CD4-positive, alpha-beta T cell treated with Interleukin-15 for 1 hour (primary cell): ENCODE data around the gene CEACAM19.
A peak's percentile ranks its signal among the peaks of the same experiment; 100 is the strongest.
"Not testable (repeated sequence)": the region's sequence is repeated elsewhere in the genome, so short reads cannot be mapped to it uniquely, and the experiment has no call there.

Experiments used
- DNase-seq: peaks from one replicate; pipeline ENCODE4 v3.0.0-alpha.2; 2020

The CEACAM19 gene, protein sequence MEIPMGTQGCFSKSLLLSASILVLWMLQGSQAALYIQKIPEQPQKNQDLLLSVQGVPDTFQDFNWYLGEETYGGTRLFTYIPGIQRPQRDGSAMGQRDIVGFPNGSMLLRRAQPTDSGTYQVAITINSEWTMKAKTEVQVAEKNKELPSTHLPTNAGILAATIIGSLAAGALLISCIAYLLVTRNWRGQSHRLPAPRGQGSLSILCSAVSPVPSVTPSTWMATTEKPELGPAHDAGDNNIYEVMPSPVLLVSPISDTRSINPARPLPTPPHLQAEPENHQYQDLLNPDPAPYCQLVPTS

DNA sequence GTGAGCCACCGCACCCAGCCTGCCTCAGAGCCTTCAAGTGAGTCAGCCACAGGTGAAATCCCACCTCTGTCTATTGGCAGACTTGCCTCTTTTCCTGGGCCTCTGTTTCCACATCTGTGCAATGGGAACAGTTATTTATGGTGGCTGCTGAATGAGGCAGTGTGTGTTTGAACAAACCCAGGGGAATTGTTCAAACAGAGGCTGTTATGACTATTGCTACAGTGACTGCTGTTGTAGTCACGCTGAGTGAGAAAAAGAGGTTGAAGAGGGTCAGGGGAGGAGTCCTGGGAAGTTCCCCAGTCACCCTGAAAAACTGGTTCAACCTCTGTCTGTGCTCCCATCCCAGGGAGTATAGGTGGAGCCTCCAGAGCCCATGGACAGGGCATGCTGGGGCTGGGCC, at the start of gene CEACAM19:
Gene CEACAM19, plus strand, starts transcription at position 83 of the 400 bp plus-strand sequence. CDS start 450 bp downstream, outside the sequence.
- DNase-seq = no peak

GRCh38 chr19:44623080-44623479, 48.2 kb upstream of the CEACAM19 start:
- DNase-seq = peak; percentile 40

DNA sequence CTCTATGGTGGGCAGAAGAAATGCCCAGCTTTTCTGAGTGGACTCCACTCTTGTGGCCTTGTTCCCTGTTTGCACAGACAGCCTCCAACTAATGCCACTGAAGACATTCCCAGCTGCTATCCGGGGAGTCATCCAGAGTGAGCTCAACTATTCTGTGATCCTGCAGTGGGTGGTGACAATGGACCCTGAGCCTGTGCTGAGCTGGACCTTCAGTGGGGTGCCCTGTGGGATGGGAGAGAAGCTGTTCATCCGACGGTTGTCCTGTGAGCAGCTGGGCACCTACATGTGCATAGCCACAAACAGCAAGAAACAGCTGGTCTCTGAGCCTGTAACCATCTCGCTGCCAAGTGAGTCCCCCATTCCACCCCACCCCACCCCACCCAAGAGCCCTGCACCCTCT, 47.7 kb upstream of the CEACAM19 start:
- no peak for DNase-seq

- no peak for DNase-seq
These were observed 46.4 kb upstream of the CEACAM19 start for GRCh38 chr19:44624840-44625354.

DNA sequence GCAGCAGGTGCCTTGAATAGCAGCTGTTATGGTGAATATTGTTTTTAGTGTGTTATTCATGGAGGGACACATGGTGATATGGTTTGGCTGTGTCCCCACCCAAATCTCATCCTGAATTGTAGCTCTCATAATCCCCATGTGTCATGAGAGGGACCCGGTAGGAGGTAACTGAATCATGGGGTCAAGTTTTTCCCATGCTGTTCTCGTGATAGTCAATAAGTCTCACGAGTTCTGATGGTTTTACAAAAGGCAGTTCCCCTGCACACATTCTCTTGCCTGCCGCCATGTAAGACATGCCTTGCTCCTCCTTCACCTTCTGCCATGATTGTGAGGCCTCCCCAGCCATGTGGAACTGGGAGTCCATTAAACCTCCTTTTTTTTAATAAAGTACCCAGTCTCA, 45.6 kb upstream of the CEACAM19 start:
- DNase-seq = not testable (repeated sequence)

DNA sequence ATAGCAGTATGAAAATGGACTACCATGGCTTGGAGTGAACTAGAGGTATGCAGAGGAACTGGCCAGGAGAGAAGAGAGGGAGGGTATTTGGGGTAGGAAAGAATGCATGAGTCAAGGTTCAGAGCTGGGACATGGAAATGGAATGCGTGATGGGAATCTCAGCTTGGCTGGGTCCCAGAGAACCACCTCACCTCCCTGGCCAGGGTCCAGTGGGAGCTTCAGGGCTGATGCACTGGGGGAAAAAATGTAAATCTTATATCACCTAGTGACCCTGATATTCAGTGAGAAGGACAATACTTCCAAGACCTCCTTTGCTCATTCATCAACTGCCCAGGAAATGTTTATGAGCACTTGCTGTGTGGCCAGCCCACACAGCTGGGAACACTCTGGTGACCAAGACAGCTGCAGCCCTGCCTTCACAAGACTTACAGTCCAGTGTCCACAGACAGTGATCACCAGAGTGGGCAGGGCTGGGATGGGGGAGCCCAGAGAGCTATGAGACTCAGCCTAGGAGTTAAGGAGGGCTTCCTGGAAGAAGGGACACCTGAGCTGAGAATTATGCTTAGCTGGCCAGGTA, 45.1 kb upstream of the CEACAM19 start:
- DNase-seq = no peak

DNA sequence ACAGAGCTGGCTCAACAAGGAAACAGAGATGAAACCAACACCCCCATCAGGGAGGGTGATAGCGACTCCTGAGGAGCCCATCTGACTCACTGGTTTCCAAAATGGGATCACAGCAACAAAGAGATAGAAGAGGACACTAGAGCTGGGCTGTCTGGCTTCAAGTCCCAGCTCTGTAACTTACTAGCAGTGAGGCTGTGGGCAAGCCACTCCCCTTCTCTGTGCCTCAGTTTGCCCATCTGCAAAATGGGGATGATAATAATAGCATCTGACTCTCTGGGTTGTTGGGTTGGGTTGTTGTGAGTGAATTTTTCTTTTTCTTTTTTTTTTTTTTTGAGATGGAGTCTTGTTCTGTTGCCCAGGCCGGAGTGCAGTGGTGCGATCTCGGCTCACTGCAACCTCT, 43.7 kb upstream of the CEACAM19 start:
- DNase-seq = no peak

DNA sequence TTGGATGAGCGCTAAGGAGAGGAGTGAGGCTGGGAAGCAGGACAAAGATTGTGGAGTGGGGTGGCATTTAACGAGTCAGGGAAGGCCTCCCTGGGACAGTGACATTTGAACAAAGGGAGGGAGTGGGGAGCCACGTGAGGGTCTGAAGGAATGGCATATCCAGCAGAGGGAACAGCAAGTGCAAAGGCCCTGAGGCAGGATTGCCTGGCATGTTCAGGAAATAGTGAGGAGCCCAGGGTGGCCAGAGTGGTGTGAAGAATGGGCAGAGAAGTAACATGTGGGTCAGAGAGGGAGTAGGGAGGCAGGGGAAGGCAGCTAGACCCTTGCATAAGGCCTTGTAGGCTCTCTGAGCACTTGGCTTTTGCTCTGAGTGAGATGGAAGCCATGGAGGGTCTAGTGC, 42.5 kb upstream of the CEACAM19 start:
- DNase-seq = no peak

DNA sequence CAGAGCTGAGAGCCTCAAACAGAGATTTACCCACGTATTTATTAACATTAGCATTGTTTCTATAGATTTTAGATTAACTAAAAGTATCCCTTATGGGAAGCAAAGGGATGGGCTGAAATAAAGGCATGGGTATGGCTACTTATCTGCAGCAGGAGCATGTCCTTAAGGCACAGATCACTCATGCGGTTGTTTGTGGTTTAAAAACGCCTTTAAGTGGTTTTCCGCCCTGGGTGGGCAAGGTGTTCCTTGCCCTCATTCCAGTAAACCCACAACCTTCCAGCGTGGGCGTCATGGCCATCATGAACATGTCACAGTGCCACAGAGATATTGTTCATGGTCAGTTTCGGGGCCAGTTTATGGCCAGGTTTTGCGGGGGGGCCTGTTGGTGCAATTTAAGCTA, 39.7 kb upstream of the CEACAM19 start:
- not testable (repeated sequence) for DNase-seq

GRCh38 chr19:44634058-44634457, 37.2 kb upstream of the CEACAM19 start:
- DNase-seq = not testable (repeated sequence)

- no peak for DNase-seq
These were observed 36.5 kb upstream of the CEACAM19 start for GRCh38 chr19:44634785-44635184.

DNA sequence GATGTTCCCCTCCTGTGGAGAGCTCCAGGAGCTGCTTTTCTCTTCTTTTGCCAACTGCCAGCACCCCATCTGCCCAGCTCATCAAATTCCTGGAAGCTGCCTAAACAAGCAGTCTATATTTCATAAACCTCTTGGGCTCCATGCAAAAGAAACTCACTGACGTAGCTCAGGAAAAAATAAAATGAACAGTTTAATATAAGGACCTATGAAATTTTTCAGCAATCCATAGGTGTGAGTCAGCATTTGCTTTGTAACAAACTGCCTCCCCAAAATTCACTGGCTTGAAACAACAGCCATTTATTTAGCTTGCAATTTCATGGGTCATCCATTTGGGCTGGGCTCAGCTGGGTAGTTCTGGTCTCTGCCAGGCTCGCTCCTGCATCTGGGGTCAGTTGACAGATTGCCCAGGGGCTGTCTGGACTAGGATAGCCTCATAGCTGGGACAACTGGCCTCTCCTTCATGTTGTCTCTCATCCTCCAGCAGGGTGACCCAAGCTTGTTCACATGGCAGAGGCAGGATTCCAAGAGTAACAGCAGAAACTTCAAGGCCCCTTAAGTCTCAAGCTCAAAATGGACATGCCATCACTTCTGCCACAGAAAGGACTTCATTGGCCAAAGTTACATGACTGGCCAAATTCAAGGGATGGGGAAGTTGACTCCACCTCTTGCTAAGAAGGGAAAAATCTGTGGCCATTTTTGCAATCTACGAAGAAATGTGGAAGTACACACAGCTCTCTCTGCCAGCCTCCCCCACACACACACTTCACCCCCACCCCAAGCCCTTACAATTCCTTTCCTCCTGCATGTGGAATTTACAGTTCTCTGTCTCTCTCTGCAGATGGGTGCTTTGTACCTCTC, 35.5 kb upstream of the CEACAM19 start:
- peak; percentile 29 for DNase-seq

- DNase-seq = no peak
These were observed 34.6 kb upstream of the CEACAM19 start for GRCh38 chr19:44636439-44637389.

GRCh38 chr19:44637390-44637764, 33.9 kb upstream of the CEACAM19 start:
- no peak for DNase-seq

DNA sequence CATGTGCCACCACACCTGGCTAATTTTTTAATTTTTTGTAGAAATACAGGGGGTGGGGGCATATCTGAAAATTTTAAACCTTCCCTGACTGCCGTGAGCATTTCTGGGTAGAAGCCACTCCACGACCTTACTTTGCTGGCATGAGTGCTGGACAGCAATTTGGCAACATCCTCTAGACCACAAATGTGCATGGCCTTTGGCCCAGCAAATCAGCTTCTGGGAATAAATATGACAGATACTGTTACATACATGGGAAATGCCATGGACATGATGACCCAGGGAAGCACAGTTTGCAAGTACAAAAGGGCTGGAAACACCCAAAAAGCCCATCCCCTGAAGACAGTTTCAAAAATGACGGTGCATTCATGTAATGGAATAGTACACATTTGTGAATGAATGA, 30.8 kb upstream of the CEACAM19 start:
- DNase-seq = no peak

GRCh38 chr19:44641501-44642265, 29.6 kb upstream of the CEACAM19 start:
- DNase-seq = no peak

- no peak for DNase-seq
These were observed 28.9 kb upstream of the CEACAM19 start for GRCh38 chr19:44642377-44642776.

DNA sequence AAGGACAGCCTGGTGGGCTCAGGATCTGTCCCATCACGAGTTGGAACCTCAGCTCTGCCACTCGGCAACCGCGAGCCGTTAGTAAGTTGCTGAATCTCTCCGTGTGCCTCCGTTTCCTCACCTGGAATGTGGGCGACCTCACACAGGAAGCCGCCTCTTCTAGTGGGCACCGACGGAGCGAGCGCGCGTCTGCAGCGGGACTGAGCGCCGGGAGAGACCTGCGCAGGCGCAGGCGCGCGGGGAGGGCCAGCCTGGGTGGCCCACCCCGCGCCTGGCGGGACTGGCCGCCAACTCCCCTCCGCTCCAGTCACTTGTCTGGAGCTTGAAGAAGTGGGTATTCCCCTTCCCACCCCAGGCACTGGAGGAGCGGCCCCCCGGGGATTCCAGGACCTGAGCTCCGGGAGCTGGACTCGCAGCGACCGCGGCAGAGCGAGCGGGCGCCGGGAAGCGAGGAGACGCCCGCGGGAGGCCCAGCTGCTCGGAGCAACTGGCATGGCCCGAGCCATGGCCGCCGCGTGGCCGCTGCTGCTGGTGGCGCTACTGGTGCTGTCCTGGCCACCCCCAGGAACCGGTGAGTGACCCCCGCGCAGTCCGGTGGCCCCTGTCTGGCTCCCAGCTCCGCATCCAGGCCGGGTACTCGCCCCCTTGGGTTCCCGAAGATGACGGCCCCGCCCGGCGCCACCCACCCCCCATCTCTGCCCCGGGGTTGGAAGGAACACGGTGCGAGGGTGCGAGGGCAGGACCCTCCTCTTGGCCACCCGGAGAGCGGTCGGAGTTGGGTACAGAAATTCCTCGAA, 27.5 kb upstream of the CEACAM19 start, which contains the start of gene PVR:
Gene PVR, plus strand, starts transcription at position 306 of the 797 bp plus-strand sequence. Its CDS starts 187 bp downstream, at position 493.
- peak; percentile 30 for DNase-seq

DNA sequence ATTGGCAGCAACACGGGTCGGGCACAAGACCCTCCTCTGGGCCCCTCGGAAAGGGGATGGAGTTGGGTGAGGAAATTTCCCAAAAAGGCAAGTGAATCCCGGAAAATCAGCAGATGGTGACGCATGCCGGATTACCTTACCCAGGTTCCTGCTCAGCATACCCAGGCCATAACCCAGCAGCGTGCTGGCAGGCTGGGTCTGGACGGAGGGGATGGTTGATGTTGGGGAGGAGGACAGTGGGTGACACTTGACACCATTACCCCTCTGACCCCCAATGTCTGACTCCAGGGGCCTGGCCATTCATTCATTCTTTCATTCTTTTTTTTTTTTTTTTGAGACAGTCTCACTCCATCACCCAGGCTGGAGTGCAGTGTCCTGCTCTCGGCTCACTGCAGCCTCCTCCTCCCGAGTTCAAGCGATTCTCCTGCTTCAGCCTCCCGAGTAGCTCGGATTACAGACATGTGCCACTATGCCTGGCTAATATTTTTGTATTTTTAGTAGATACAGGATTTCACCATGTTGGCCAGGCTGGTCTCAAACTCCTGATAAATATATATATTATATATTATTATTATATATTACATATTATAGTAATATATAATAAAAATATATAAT, 26.8 kb upstream of the CEACAM19 start:
- no peak for DNase-seq

GRCh38 chr19:44645407-44646048, 25.8 kb upstream of the CEACAM19 start:
- no peak for DNase-seq
